Esophagus muscularis mucosa (tissue), 3 donors: ENCODE results near the gene MLST8.

Experiments used
- POLR2A ChIP-seq: fragments of 450-650 bp; IDR thresholded peaks from one replicate; pipeline ENCODE4 v1.6.1; 2017; ENCODE audit warnings: antibody characterized with exemption, moderate library complexity, mild to moderate bottlenecking, low read depth
- TF ChIP-seq, protein P1 (sequence below), 3 experiments: fragments of 200-600 bp in 2 of 3; fragments of 450-650 bp in 1 of 3; sonication (generic) in 2 of 3; IDR thresholded peaks; one replicate each; pipeline ENCODE4 v1.5.1; 2017 to 2019; ENCODE audit warnings: antibody characterized with exemption in 3 of 3, mild to moderate bottlenecking in 2 of 3, moderate library complexity in 1 of 3

DNA sequence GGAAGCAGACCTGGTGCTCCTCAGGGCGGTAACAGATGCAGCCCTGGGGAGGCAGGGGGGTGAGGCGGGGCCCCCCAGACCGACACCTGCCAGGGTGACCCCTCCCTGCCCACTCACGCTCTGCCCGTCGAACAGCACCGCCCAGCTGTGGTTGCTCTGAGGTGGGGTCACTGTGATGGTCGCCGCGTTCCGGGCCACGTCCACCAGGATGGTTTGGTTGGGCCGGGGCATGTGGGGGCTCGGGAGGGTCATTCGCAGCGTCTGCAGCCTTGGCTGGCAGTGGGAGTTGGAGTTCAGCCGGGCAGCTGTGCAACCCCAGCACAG lies 4.7 kb downstream of the MLST8 start:
- TF ChIP-seq, protein P1, sequence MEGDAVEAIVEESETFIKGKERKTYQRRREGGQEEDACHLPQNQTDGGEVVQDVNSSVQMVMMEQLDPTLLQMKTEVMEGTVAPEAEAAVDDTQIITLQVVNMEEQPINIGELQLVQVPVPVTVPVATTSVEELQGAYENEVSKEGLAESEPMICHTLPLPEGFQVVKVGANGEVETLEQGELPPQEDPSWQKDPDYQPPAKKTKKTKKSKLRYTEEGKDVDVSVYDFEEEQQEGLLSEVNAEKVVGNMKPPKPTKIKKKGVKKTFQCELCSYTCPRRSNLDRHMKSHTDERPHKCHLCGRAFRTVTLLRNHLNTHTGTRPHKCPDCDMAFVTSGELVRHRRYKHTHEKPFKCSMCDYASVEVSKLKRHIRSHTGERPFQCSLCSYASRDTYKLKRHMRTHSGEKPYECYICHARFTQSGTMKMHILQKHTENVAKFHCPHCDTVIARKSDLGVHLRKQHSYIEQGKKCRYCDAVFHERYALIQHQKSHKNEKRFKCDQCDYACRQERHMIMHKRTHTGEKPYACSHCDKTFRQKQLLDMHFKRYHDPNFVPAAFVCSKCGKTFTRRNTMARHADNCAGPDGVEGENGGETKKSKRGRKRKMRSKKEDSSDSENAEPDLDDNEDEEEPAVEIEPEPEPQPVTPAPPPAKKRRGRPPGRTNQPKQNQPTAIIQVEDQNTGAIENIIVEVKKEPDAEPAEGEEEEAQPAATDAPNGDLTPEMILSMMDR (IDR thresholded peaks at IDR 0.05), result no peak
- no peak for TF ChIP-seq POLR2A
